ENCODE results near the gene NDUFA7.

NDUFA7 gene

DNA sequence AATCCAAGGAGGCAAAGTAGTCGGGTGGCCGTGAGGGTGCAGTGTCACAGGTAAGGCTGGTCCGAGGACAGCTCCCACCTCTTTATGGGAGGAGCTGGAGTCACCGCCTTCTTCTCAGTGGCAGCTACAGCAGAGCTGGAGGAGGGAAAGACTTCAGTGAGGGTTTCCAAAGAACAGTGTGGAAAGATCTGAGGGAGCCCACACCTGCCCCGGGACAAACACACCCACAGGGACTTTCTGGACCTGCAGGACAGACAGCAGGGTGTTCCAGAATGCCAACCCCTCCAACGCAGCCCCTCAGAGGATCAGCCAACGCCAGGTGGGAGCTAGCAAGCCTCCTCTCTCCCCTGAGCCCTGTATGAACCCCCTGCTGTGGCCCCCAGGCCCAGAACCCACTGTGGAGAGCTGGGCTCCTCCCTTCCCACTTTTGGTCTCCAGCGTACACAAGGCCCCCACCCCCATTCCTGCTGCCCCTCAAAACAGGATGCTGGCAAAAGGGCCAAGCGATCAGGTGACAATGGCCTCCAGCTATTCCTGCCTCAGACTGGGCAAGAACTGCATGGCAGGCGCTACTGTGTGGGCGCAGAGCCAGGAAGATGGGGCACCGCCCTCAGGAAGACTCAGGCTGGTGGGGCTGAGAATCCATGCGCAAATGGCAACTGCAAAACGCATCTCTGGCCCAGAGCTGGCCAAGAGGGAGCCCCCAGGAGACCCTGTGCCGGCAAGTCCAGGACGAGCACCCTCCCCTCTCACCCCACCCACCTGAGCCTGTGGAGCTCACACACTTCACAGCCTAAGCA lies 9.5 kb downstream of the NDUFA7 start:
- DNase-seq (ENCODE audit: low read depth in 2 of 2): no peak
- H3K4me3 ChIP-seq (replicated peaks in 1 of 2; ENCODE audit: low read depth in 2 of 2, low read length in 2 of 2): no peak overlapping the region

DNA sequence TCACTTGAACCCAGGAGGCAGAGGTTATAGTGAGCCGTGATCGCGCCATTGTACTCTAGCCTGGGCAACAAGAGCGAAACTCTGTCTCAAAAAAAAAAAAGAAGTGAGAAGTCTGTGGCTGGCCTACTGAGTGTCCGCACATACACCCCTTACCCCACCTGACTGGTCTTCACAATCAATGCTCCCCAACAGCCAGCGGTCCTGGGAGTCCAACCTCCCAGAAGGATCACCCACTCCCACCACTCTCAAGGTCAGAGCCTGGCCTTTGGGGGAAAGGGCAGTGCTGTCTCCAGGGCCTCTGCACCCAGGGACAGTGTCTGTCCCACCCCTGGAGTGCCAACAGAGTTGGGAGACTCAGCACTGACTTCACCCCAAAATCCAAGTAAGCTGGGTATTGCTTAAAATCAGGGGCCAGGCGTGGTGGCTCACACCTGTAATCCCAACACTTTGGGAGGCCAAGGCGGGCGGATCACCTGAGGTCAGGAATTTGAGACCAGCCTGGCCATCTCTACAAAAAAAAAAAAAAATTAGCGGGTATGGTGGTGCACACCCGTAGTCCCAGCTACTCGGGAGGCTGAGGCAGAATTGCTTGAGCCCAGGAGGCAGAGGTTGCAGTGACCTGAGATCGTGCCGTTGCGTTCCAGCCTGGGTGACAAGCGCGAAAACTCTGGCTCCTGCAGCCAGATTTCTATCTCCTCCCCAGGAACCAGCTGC lies 10.7 kb downstream of the NDUFA7 start:
- TF ChIP-seq, protein P1, sequence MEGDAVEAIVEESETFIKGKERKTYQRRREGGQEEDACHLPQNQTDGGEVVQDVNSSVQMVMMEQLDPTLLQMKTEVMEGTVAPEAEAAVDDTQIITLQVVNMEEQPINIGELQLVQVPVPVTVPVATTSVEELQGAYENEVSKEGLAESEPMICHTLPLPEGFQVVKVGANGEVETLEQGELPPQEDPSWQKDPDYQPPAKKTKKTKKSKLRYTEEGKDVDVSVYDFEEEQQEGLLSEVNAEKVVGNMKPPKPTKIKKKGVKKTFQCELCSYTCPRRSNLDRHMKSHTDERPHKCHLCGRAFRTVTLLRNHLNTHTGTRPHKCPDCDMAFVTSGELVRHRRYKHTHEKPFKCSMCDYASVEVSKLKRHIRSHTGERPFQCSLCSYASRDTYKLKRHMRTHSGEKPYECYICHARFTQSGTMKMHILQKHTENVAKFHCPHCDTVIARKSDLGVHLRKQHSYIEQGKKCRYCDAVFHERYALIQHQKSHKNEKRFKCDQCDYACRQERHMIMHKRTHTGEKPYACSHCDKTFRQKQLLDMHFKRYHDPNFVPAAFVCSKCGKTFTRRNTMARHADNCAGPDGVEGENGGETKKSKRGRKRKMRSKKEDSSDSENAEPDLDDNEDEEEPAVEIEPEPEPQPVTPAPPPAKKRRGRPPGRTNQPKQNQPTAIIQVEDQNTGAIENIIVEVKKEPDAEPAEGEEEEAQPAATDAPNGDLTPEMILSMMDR (IDR thresholded peaks at IDR 0.05; ENCODE audit: low read depth, low read length): no peak
- no peak for DNase-seq (ENCODE audit: low read depth in 2 of 2)
- no peak overlapping the region for H3K4me3 ChIP-seq (replicated peaks in 1 of 2; ENCODE audit: low read depth in 2 of 2, low read length in 2 of 2)

More for the DNA sequence above, 9.5 kb downstream of the NDUFA7 start:
- TF ChIP-seq, protein P1 (IDR thresholded peaks at IDR 0.05; ENCODE audit: low read depth, low read length): no peak

DNA sequence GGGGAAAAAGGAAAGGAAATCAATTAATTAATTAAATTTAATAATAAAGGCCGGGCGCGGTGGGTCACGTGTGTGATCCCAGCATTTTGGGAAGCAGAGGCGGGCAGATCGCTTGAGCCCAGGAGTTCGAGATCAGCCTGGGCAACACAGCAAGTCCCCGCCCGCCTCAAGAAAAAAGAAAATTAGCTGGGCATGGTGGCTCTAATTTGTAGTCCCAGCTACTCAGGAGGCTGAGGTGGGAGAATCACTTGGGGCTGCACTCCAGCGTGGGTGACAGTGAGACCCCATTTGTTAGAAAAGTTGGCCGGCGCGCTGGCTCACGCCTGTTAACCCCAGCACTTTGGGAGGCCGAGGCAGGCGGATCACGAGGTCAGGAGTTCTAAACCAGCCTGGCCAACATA lies 12.3 kb downstream of the NDUFA7 start:
- DNase-seq (ENCODE audit: low read depth in 2 of 2): no peak
- H3K4me3 ChIP-seq (replicated peaks in 1 of 2; ENCODE audit: low read depth in 2 of 2, low read length in 2 of 2): no peak overlapping the region
- TF ChIP-seq, protein P1 (IDR thresholded peaks at IDR 0.05; ENCODE audit: low read depth, low read length): no peak

DNA sequence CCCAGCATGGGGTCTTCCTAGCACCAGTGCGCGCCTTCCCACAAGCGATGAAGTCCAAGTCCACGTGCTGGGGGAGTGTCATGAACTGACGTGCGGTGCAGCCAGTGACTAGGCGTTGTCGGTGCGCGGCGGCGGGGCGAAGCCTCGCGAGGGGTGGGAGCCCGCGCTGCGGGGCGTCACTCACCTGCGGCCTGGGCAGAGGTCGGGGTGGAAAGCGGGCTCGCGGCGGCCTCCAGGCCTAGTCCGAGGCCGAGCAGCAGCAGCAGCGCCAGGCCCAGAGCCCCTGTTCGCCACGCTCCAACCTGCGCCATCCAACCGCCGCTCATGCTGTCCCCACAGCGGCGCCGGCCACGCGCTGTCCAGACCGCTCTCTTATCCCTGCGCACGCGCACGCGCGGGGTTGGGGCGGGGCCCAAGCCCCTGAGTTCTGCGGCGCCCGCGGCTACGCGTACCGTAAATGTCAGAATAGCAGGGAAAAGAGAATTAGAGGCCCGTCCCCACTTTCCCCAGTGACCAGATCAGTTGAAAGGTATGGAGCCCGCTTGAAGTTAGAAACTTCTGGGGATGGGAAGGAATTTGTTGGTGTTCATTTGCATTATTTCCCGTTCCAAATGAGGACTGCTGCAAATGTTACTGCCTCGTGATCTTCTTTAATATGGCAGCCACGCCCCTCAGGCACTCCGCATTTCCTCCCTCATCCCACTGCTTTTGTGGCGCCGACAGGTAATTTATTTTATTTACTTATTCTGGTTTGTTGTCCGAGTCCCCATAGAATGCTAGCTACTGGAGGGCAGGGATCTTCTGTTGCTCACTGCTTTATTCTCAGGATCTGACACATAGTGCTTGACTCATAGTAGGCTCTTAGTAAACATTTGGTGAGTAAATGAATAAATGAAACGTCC lies 13.0 kb downstream of the NDUFA7 start, which contains the start of gene CD320:
TSS of gene CD320 (minus strand) at position 394 of the 902 bp plus-strand sequence. CDS start at position 326, 68 bp downstream.
- peak within 1 kb of the TSS; percentile 59 to 62 for H3K4me3 ChIP-seq (replicated peaks in 1 of 2; ENCODE audit: low read depth in 2 of 2, low read length in 2 of 2)
- peak; percentile 90 to 92 for DNase-seq (ENCODE audit: low read depth in 2 of 2)
- TF ChIP-seq, protein P1 (IDR thresholded peaks at IDR 0.05; ENCODE audit: low read depth, low read length): no peak

DNA sequence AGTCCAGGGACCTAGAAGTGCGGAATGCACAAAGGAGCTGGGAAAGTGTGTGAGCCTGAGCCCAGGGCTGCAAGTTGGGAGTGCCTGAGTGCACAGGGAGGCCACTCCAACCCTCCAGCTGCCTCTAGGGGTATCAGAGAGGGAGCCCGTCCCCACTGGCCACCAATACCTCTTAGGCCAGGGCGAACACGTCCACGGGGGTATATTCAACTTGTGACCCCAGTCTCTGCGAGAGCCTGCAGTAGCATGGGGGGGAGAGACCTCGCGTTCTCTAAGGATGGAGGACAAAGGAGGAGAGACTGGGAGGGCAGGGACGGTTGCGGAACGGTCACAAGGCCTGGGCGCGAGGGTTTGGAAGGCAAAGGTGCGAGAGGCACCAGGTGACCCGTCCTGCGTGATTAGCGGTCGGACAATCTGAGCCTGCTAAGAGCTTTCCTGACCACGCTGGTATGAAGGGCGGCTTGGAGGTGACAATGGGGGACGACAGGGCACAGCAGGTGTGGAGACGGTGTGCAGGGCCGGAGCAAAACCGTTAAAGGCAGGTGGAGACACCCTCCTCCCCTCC lies 13.7 kb downstream of the NDUFA7 start:
- TF ChIP-seq, protein P1 (IDR thresholded peaks at IDR 0.05; ENCODE audit: low read depth, low read length): no peak
- DNase-seq (ENCODE audit: low read depth in 2 of 2): no peak
- peak overlapping the region; percentile 59 to 62 for H3K4me3 ChIP-seq (replicated peaks in 1 of 2; ENCODE audit: low read depth in 2 of 2, low read length in 2 of 2)

Data from cardiac fibroblast (primary cell).